B cell (primary cell): ENCODE measurements around the gene PCDHGB4.

Source experiments
- EZH2 ChIP-seq: IDR thresholded peaks from 2 replicates; pipeline ENCODE4 v1.6.1; 2012; ENCODE audit warnings: borderline replicate concordance, low read depth, mild to moderate bottlenecking, moderate library complexity, low read length; ENCODE audit not compliant: insufficient read depth, poor library complexity, severe bottlenecking
- TF ChIP-seq, protein P1 (sequence below): fragments of 200-600 bp; IDR thresholded peaks from one replicate; pipeline ENCODE4 v1.8.0; 2022; ENCODE audit warnings: antibody characterized with exemption, mild to moderate bottlenecking

GRCh38 chr5:141427783-141428426, 40.4 kb downstream of the PCDHGB4 start:
- TF ChIP-seq, protein P1, sequence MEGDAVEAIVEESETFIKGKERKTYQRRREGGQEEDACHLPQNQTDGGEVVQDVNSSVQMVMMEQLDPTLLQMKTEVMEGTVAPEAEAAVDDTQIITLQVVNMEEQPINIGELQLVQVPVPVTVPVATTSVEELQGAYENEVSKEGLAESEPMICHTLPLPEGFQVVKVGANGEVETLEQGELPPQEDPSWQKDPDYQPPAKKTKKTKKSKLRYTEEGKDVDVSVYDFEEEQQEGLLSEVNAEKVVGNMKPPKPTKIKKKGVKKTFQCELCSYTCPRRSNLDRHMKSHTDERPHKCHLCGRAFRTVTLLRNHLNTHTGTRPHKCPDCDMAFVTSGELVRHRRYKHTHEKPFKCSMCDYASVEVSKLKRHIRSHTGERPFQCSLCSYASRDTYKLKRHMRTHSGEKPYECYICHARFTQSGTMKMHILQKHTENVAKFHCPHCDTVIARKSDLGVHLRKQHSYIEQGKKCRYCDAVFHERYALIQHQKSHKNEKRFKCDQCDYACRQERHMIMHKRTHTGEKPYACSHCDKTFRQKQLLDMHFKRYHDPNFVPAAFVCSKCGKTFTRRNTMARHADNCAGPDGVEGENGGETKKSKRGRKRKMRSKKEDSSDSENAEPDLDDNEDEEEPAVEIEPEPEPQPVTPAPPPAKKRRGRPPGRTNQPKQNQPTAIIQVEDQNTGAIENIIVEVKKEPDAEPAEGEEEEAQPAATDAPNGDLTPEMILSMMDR, result no peak
- no peak for TF ChIP-seq EZH2
